ENCODE data around the gene CREB3.

CREB3 gene

GRCh38 chr9:35766997-35767396 is 34.5 kb downstream of the CREB3 start:
- no peaks in the 10 kb centered on the region for H3K4me1 ChIP-seq (ENCODE audit: control insufficient read depth, insufficient read depth, low read depth, low read length)
- H3K79me1 ChIP-seq (replicated peaks; ENCODE audit: low read length, poor library complexity, severe bottlenecking) = peaks cover 15% of the 10 kb centered on the region
- H3K4me2 ChIP-seq (ENCODE audit: low read length, poor library complexity, severe bottlenecking) = no peak overlapping the region
- H4K91ac ChIP-seq (ENCODE audit: low read length) = no peak overlapping the region
- no peak overlapping the region for H2AK5ac ChIP-seq (ENCODE audit: low read length, severe bottlenecking)
- H2BK15ac ChIP-seq (ENCODE audit: low read depth, poor library complexity, severe bottlenecking) = no peak overlapping the region
- H3K27me3 ChIP-seq (ENCODE audit: control insufficient read depth in 1 of 2, insufficient read depth in 1 of 2, low read length in 2 of 2) = no peaks in the 10 kb centered on the region
- H3K9me3 ChIP-seq (ENCODE audit: control insufficient read depth, low read length) = no peaks in the 10 kb centered on the region
- no peak overlapping the region for H3K9ac ChIP-seq (ENCODE audit: low read length)
- H2AFZ ChIP-seq (ENCODE audit: low read depth, low read length) = no peak overlapping the region
- H2BK120ac ChIP-seq (ENCODE audit: low read depth, low read length) = no peak overlapping the region
- H3K23ac ChIP-seq (ENCODE audit: low read length in 2 of 2) = no peak overlapping the region
- H4K8ac ChIP-seq (ENCODE audit: low read length) = no peak overlapping the region
- no peak overlapping the region for H2BK12ac ChIP-seq (ENCODE audit: low read length in 2 of 2)
- no peak overlapping the region for H3K18ac ChIP-seq (ENCODE audit: low read depth in 1 of 2, low read length in 2 of 2)
- no peak overlapping the region for H3K4me3 ChIP-seq (ENCODE audit: insufficient read depth in 1 of 2, low read depth in 1 of 2, low read length in 2 of 2)
- H3K27ac ChIP-seq (ENCODE audit: low read length, poor library complexity, severe bottlenecking) = no peak overlapping the region
- H3K36me3 ChIP-seq (ENCODE audit: control insufficient read depth in 1 of 2, insufficient read depth in 2 of 2, low read depth in 1 of 2, low read length in 2 of 2) = peaks cover 0 to 3% of the 10 kb centered on the region in 2 experiments
- no peak overlapping the region for H3K4ac ChIP-seq (ENCODE audit: low read depth in 1 of 2, low read length in 2 of 2)
- H2BK5ac ChIP-seq (ENCODE audit: low read depth, low read length, poor library complexity, severe bottlenecking) = no peak overlapping the region
- DNase-seq = no peak
- H3K14ac ChIP-seq (ENCODE audit: low read length in 2 of 2) = no peak overlapping the region
- WGBS = 100% methylated on average over 1 of the region's 2 CpGs

DNA sequence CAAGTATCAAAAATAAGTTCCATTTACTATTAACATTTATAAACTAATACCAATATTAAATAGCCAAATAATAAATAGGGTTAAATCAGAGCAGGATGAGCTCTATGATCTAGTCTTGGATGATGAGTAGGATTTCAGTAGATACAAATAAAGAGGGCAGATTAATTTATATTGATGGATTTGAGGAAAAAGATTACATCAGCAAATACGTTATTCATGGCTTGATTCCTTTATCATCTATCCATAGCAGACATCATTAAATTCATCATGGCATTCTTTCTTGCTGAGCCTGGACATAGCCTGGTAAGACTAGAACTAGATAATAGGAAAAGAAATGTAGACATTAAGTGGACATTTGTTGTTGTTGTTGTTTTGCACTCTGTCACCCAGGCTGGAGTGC is 35.0 kb downstream of the CREB3 start:
- H2BK5ac ChIP-seq (ENCODE audit: low read depth, low read length, poor library complexity, severe bottlenecking) = no peak overlapping the region
- no CpG with 5 or more reads among the region's 1 CpG for WGBS
- peaks cover 0 to 3% of the 10 kb centered on the region in 2 experiments for H3K36me3 ChIP-seq (ENCODE audit: control insufficient read depth in 1 of 2, insufficient read depth in 2 of 2, low read depth in 1 of 2, low read length in 2 of 2)
- no peak overlapping the region for H3K14ac ChIP-seq (ENCODE audit: low read length in 2 of 2)
- peaks cover 12% of the 10 kb centered on the region for H3K79me1 ChIP-seq (replicated peaks; ENCODE audit: low read length, poor library complexity, severe bottlenecking)
- no peak overlapping the region for H4K8ac ChIP-seq (ENCODE audit: low read length)
- H3K27ac ChIP-seq (ENCODE audit: low read length, poor library complexity, severe bottlenecking) = no peak overlapping the region
- no peak for DNase-seq
- H2AFZ ChIP-seq (ENCODE audit: low read depth, low read length) = no peak overlapping the region
- H3K4me2 ChIP-seq (ENCODE audit: low read length, poor library complexity, severe bottlenecking) = no peak overlapping the region
- no peak overlapping the region for H2BK120ac ChIP-seq (ENCODE audit: low read depth, low read length)
- no peaks in the 10 kb centered on the region for H3K27me3 ChIP-seq (ENCODE audit: control insufficient read depth in 1 of 2, insufficient read depth in 1 of 2, low read length in 2 of 2)
- H3K9me3 ChIP-seq (ENCODE audit: control insufficient read depth, low read length) = no peaks in the 10 kb centered on the region
- H3K23ac ChIP-seq (ENCODE audit: low read length in 2 of 2) = no peak overlapping the region
- no peak overlapping the region for H3K18ac ChIP-seq (ENCODE audit: low read depth in 1 of 2, low read length in 2 of 2)
- H3K4me3 ChIP-seq (ENCODE audit: insufficient read depth in 1 of 2, low read depth in 1 of 2, low read length in 2 of 2) = no peak overlapping the region
- no peaks in the 10 kb centered on the region for H3K4me1 ChIP-seq (ENCODE audit: control insufficient read depth, insufficient read depth, low read depth, low read length)
- H4K91ac ChIP-seq (ENCODE audit: low read length) = no peak overlapping the region
- H2BK15ac ChIP-seq (ENCODE audit: low read depth, poor library complexity, severe bottlenecking) = no peak overlapping the region
- no peak overlapping the region for H2AK5ac ChIP-seq (ENCODE audit: low read length, severe bottlenecking)
- no peak overlapping the region for H3K4ac ChIP-seq (ENCODE audit: low read depth in 1 of 2, low read length in 2 of 2)
- no peak overlapping the region for H3K9ac ChIP-seq (ENCODE audit: low read length)
- no peak overlapping the region for H2BK12ac ChIP-seq (ENCODE audit: low read length in 2 of 2)

- H2AK5ac ChIP-seq (ENCODE audit: low read length, severe bottlenecking) = no peak overlapping the region
- H3K23ac ChIP-seq (ENCODE audit: low read length in 2 of 2) = no peak overlapping the region
- no peak overlapping the region for H3K18ac ChIP-seq (ENCODE audit: low read depth in 1 of 2, low read length in 2 of 2)
- H3K79me1 ChIP-seq (replicated peaks; ENCODE audit: low read length, poor library complexity, severe bottlenecking) = peaks cover 15% of the 10 kb centered on the region
- no peak overlapping the region for H3K4me2 ChIP-seq (ENCODE audit: low read length, poor library complexity, severe bottlenecking)
- H3K4me1 ChIP-seq (ENCODE audit: control insufficient read depth, insufficient read depth, low read depth, low read length) = peaks cover 2% of the 10 kb centered on the region
- no peak overlapping the region for H3K14ac ChIP-seq (ENCODE audit: low read length in 2 of 2)
- 97% methylated on average over 1 of the region's 1 CpG for WGBS
- H3K27me3 ChIP-seq (ENCODE audit: control insufficient read depth in 1 of 2, insufficient read depth in 1 of 2, low read length in 2 of 2) = no peaks in the 10 kb centered on the region
- H2AFZ ChIP-seq (ENCODE audit: low read depth, low read length) = no peak overlapping the region
- H3K36me3 ChIP-seq (ENCODE audit: control insufficient read depth in 1 of 2, insufficient read depth in 2 of 2, low read depth in 1 of 2, low read length in 2 of 2) = peaks cover 0 to 3% of the 10 kb centered on the region in 2 experiments
- no peak overlapping the region for H2BK120ac ChIP-seq (ENCODE audit: low read depth, low read length)
- no peak overlapping the region for H3K9ac ChIP-seq (ENCODE audit: low read length)
- H2BK15ac ChIP-seq (ENCODE audit: low read depth, poor library complexity, severe bottlenecking) = no peak overlapping the region
- H4K91ac ChIP-seq (ENCODE audit: low read length) = no peak overlapping the region
- H3K4ac ChIP-seq (ENCODE audit: low read depth in 1 of 2, low read length in 2 of 2) = no peak overlapping the region
- H2BK12ac ChIP-seq (ENCODE audit: low read length in 2 of 2) = no peak overlapping the region
- H3K27ac ChIP-seq (ENCODE audit: low read length, poor library complexity, severe bottlenecking) = no peak overlapping the region
- DNase-seq = no peak
- H3K9me3 ChIP-seq (ENCODE audit: control insufficient read depth, low read length) = no peaks in the 10 kb centered on the region
- H3K4me3 ChIP-seq (ENCODE audit: insufficient read depth in 1 of 2, low read depth in 1 of 2, low read length in 2 of 2) = no peak overlapping the region
- H2BK5ac ChIP-seq (ENCODE audit: low read depth, low read length, poor library complexity, severe bottlenecking) = no peak overlapping the region
- H4K8ac ChIP-seq (ENCODE audit: low read length) = no peak overlapping the region
Observed at GRCh38 chr9:35769763-35770162, 37.3 kb downstream of the CREB3 start.

- Histone ChIP-seq H2BK5ac (ENCODE audit: low read depth, low read length, poor library complexity, severe bottlenecking) (no peak overlapping the region), H3K4me2 (ENCODE audit: low read length, poor library complexity, severe bottlenecking) (no peak overlapping the region)
Observed at GRCh38 chr9:35771075-35771433, 38.6 kb downstream of the CREB3 start.

More at GRCh38 chr9:35771075-35771433, 38.6 kb downstream of the CREB3 start:
- Histone ChIP-seq H3K27ac (ENCODE audit: low read length, poor library complexity, severe bottlenecking) (no peak overlapping the region), H3K18ac (ENCODE audit: low read depth in 1 of 2, low read length in 2 of 2) (no peak overlapping the region), H3K36me3 (ENCODE audit: control insufficient read depth in 1 of 2, insufficient read depth in 2 of 2, low read depth in 1 of 2, low read length in 2 of 2) (peaks cover 0 to 3% of the 10 kb centered on the region in 2 experiments), H2BK15ac (ENCODE audit: low read depth, poor library complexity, severe bottlenecking) (no peak overlapping the region), H3K9me3 (ENCODE audit: control insufficient read depth, low read length) (no peaks in the 10 kb centered on the region), H3K79me1 (replicated peaks; ENCODE audit: low read length, poor library complexity, severe bottlenecking) (peaks cover 16% of the 10 kb centered on the region), H2BK12ac (ENCODE audit: low read length in 2 of 2) (no peak overlapping the region), H3K27me3 (ENCODE audit: control insufficient read depth in 1 of 2, insufficient read depth in 1 of 2, low read length in 2 of 2) (no peaks in the 10 kb centered on the region), H4K91ac (ENCODE audit: low read length) (no peak overlapping the region), H2AK5ac (ENCODE audit: low read length, severe bottlenecking) (no peak overlapping the region), H4K8ac (ENCODE audit: low read length) (no peak overlapping the region), H2BK120ac (ENCODE audit: low read depth, low read length) (no peak overlapping the region), H3K9ac (ENCODE audit: low read length) (no peak overlapping the region), H3K14ac (ENCODE audit: low read length in 2 of 2) (no peak overlapping the region), H3K4me3 (ENCODE audit: insufficient read depth in 1 of 2, low read depth in 1 of 2, low read length in 2 of 2) (no peak overlapping the region), H3K4me1 (ENCODE audit: control insufficient read depth, insufficient read depth, low read depth, low read length) (peaks cover 6% of the 10 kb centered on the region), H3K23ac (ENCODE audit: low read length in 2 of 2) (no peak overlapping the region), H3K4ac (ENCODE audit: low read depth in 1 of 2, low read length in 2 of 2) (no peak overlapping the region), H2AFZ (ENCODE audit: low read depth, low read length) (no peak overlapping the region)
- WGBS = 83% methylated on average over 2 of the region's 4 CpGs
- no peak for DNase-seq
